ENCODE results near the gene SETDB2. TPM values are rescaled to one million over a fixed set of nuclear protein-coding genes. Genes with fewer than 3 reads are reported as not detected.

SETDB2 gene
- total RNA-seq, 6 experiments from 2014 or later: 3.7 to 6.7 (median 4.6) TPM

DNA sequence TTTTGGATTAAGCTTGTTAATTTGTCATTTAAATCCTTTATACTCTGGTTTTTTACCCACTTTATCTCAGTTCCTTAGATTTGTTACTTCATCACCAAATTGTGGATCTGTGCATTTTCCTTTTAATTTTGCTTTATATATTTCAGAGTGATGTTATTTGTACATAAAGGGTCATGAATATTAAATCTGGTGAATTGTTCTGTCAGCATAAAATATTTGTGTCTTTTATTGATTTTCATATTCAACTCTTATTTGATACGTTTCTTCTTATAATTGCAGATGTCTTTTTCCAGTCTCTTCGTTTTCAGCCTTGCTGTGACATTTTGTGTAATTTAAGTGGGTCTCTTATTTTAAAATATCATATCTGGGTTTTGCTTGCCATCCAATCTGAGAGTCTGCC is 4.7 kb downstream of the SETDB2 start:
- Histone ChIP-seq H3K4me3 (no peak overlapping the region), H3K4me1 (peaks cover 0 to 11% (median 0%) of the 10 kb centered on the region in 4 donors), H3K9me3 (no peaks in the 10 kb centered on the region), H3K36me3 (no peaks in the 10 kb centered on the region), H3K27ac (no peak overlapping the region), H3K27me3 (no peaks in the 10 kb centered on the region)
- ATAC-seq: no peak
- no peak for DNase-seq
- WGBS (ENCODE audit: insufficient coverage, low coverage, low lambda C conversion rate, missing lambda C conversion rate): 96% methylated on average over 2 of the region's 2 CpGs
- intact Hi-C loops (cut with DNase I): loop anchor here in 1 of 2 donors (10.0 kb wide), 1 partner anchor 154 kb away; no protein-coding TSS in a partner anchor
- TF ChIP-seq POLR2A (IDR thresholded peaks at IDR 0.05): no peak
- TF ChIP-seq CTCF (IDR thresholded peaks at IDR 0.05): no peak

- ATAC-seq: no peak
Measured at GRCh38 chr13:49450105-49450819, 6.2 kb downstream of the SETDB2 start.

GRCh38 chr13:49452725-49453457 is 8.8 kb downstream of the SETDB2 start:
- no peak for TF ChIP-seq CTCF (IDR thresholded peaks at IDR 0.05)
- DNase-seq: no peak
- no peaks in the 10 kb centered on the region for H3K9me3 ChIP-seq
- H3K4me3 ChIP-seq: no peak overlapping the region
- H3K27me3 ChIP-seq: no peaks in the 10 kb centered on the region
- intact Hi-C loops (cut with DNase I): no loop called here
- ATAC-seq: peak; percentile 70 to 86 (median 74)
- H3K27ac ChIP-seq: peak overlapping the region in 2 of 3 donors; percentile 30 to 54
- WGBS (ENCODE audit: insufficient coverage, low coverage, low lambda C conversion rate, missing lambda C conversion rate): 46% methylated on average over 8 of the region's 8 CpGs
- peaks cover 0 to 5% (median 0%) of the 10 kb centered on the region in 4 donors for H3K4me1 ChIP-seq
- no peaks in the 10 kb centered on the region for H3K36me3 ChIP-seq

More at GRCh38 chr13:49450105-49450819, 6.2 kb downstream of the SETDB2 start:
- no peaks in the 10 kb centered on the region for H3K36me3 ChIP-seq
- DNase-seq: no peak
- no peak for TF ChIP-seq CTCF (IDR thresholded peaks at IDR 0.05)
- TF ChIP-seq POLR2A (IDR thresholded peaks at IDR 0.05): no peak
- no peaks in the 10 kb centered on the region for H3K9me3 ChIP-seq
- intact Hi-C loops (cut with DNase I): no loop called here
- WGBS (ENCODE audit: insufficient coverage, low coverage, low lambda C conversion rate, missing lambda C conversion rate): 84% methylated on average over 3 of the region's 3 CpGs
- H3K27me3 ChIP-seq: no peaks in the 10 kb centered on the region
- no peak overlapping the region for H3K27ac ChIP-seq
- peaks cover 0 to 10% (median 0%) of the 10 kb centered on the region in 4 donors for H3K4me1 ChIP-seq
- H3K4me3 ChIP-seq: no peak overlapping the region

GRCh38 chr13:49453465-49453864 is 9.4 kb downstream of the SETDB2 start:
- no peaks in the 10 kb centered on the region for H3K27me3 ChIP-seq
- no peaks in the 10 kb centered on the region for H3K36me3 ChIP-seq
- no peaks in the 10 kb centered on the region for H3K9me3 ChIP-seq
- intact Hi-C loops (cut with DNase I): no loop called here
- no peak for ATAC-seq
- no peaks in the 10 kb centered on the region for H3K4me1 ChIP-seq
- no peak for DNase-seq
- H3K4me3 ChIP-seq: no peak overlapping the region
- peak overlapping the region in 2 of 3 donors; percentile 30 to 54 for H3K27ac ChIP-seq
- TF ChIP-seq CTCF (IDR thresholded peaks at IDR 0.05): no peak
- no peak for TF ChIP-seq POLR2A (IDR thresholded peaks at IDR 0.05)
- WGBS (ENCODE audit: insufficient coverage, low coverage, low lambda C conversion rate, missing lambda C conversion rate): 86% methylated on average over 6 of the region's 7 CpGs
